Suprapubic skin (tissue), 4 donors: ENCODE results near the gene IL11RA.

Experiments
- EP300 ChIP-seq: sonication (generic); formaldehyde crosslinking; IDR thresholded peaks from one replicate; pipeline ENCODE4 v1.6.1; 2017; ENCODE audit warnings: antibody characterized with exemption
- POLR2A ChIP-seq, 2 donors: fragments of 450-650 bp; IDR thresholded peaks; one replicate each; pipeline ENCODE4 v1.6.1; 2017; ENCODE audit warnings: antibody characterized with exemption in 2 of 2, mild to moderate bottlenecking in 2 of 2, moderate library complexity in 2 of 2
- POLR2AphosphoS5 ChIP-seq, 3 donors: sonication (generic); formaldehyde crosslinking; IDR thresholded peaks; one replicate each; pipeline ENCODE4 v1.6.1; 2017; ENCODE audit warnings: antibody characterized with exemption in 3 of 3
- TF ChIP-seq, protein P1 (sequence below), 2 donors: fragments of 200-600 bp in 1 of 2; fragments of 450-650 bp in 1 of 2; sonication (generic) in 1 of 2; IDR thresholded peaks; one replicate each; pipeline ENCODE4 v1.5.1; 2016 to 2019; ENCODE audit warnings: antibody characterized with exemption in 2 of 2, mild to moderate bottlenecking in 1 of 2, moderate library complexity in 1 of 2

DNA sequence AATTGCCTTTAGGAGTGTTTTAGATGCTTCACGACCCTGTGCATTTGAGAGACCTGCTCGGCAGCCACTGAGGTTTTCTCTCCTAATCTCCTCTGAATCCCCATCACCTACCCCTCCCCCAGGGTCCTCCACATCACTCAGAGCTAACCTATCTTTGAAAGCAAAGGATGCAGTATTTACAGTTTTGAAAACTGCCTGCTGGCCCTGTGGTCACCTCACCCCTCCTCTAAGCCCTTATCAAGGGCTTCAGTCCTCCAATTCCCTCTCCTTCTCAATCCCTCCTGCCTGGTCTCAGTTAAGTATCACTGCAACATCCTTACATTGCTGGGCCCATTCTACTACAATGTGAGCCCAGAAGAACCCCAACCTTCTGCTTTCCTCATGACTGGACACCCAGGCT is 44.7 kb upstream of the IL11RA start:
- TF ChIP-seq, protein P1, sequence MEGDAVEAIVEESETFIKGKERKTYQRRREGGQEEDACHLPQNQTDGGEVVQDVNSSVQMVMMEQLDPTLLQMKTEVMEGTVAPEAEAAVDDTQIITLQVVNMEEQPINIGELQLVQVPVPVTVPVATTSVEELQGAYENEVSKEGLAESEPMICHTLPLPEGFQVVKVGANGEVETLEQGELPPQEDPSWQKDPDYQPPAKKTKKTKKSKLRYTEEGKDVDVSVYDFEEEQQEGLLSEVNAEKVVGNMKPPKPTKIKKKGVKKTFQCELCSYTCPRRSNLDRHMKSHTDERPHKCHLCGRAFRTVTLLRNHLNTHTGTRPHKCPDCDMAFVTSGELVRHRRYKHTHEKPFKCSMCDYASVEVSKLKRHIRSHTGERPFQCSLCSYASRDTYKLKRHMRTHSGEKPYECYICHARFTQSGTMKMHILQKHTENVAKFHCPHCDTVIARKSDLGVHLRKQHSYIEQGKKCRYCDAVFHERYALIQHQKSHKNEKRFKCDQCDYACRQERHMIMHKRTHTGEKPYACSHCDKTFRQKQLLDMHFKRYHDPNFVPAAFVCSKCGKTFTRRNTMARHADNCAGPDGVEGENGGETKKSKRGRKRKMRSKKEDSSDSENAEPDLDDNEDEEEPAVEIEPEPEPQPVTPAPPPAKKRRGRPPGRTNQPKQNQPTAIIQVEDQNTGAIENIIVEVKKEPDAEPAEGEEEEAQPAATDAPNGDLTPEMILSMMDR (IDR thresholded peaks at IDR 0.05) = no peak
- no peak for TF ChIP-seq POLR2AphosphoS5 (IDR thresholded peaks at IDR 0.05)
- TF ChIP-seq POLR2A (IDR thresholded peaks at IDR 0.05) = no peak
- TF ChIP-seq EP300 = no peak
